ENCODE measurements around the gene SUPT6H.

Gene SUPT6H

GRCh38 chr17:28746611-28747050 lies 84.6 kb downstream of the SUPT6H start:
- peak overlapping the region; percentile 96 for H3K27ac ChIP-seq
- TF ChIP-seq CTCF (IDR thresholded peaks at IDR 0.05) (no peak), ZFX (IDR thresholded peaks at IDR 0.05; ENCODE audit: borderline replicate concordance) (no peak)

- H3K27ac ChIP-seq = peak overlapping the region; percentile 96
- no peak for TF ChIP-seq ZFX (IDR thresholded peaks at IDR 0.05; ENCODE audit: borderline replicate concordance)
Observed at GRCh38 chr17:28747051-28747691, 85.2 kb downstream of the SUPT6H start.

DNA sequence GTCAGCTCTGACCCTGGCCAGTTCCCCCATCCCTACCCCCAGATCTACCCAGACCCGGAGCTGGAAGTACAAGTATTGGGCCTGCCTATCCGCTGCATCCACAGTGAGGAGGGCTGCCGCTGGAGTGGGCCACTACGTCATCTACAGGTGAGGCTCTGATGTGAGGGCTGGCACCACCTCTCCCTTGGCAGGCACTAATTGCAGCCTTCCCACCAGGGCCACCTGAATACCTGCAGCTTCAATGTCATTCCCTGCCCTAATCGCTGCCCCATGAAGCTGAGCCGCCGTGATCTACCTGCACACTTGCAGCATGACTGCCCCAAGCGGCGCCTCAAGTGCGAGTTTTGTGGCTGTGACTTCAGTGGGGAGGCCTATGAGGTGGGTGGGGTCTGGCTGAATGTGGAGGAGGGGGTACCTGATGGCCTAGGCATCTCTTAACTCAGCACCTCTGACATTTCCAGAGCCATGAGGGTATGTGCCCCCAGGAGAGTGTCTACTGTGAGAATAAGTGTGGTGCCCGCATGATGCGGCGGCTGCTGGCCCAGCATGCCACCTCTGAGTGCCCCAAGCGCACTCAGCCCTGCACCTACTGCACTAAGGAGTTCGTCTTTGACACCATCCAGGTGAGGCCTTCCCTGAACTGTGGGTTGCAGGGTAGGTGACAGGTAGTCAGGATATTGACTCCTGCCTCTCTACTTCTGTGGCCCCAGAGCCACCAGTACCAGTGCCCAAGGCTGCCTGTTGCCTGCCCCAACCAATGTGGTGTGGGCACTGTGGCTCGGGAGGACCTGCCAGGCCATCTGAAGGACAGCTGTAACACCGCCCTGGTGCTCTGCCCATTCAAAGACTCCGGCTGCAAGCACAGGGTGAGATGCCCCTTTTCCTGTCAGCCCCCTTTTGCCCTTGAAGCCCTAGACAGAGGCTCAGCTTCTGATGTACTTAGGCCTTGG lies 86.1 kb downstream of the SUPT6H start:
- peak overlapping the region; percentile 96 for H3K27ac ChIP-seq
- TF ChIP-seq ZFX (IDR thresholded peaks at IDR 0.05; ENCODE audit: borderline replicate concordance) (no peak), CTCF (IDR thresholded peaks at IDR 0.05) (no peak)

DNA sequence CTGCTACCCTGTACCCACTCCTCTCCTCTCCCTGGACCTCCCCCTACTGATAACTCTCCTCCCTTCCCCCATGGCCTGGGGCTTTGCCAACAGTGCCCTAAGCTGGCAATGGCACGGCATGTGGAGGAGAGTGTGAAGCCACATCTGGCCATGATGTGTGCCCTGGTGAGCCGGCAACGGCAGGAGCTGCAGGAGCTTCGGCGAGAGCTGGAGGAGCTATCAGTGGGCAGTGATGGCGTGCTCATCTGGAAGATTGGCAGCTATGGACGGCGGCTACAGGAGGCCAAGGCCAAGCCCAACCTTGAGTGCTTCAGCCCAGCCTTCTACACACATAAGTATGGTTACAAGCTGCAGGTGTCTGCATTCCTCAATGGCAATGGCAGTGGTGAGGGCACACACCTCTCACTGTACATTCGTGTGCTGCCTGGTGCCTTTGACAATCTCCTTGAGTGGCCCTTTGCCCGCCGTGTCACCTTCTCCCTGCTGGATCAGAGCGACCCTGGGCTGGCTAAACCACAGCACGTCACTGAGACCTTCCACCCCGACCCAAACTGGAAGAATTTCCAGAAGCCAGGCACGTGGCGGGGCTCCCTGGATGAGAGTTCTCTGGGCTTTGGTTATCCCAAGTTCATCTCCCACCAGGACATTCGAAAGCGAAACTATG lies 87.0 kb downstream of the SUPT6H start:
- TF ChIP-seq ZFX (IDR thresholded peaks at IDR 0.05; ENCODE audit: borderline replicate concordance) (no peak), CTCF (IDR thresholded peaks at IDR 0.05) (no peak)
- peak overlapping the region; percentile 96 for H3K27ac ChIP-seq

DNA sequence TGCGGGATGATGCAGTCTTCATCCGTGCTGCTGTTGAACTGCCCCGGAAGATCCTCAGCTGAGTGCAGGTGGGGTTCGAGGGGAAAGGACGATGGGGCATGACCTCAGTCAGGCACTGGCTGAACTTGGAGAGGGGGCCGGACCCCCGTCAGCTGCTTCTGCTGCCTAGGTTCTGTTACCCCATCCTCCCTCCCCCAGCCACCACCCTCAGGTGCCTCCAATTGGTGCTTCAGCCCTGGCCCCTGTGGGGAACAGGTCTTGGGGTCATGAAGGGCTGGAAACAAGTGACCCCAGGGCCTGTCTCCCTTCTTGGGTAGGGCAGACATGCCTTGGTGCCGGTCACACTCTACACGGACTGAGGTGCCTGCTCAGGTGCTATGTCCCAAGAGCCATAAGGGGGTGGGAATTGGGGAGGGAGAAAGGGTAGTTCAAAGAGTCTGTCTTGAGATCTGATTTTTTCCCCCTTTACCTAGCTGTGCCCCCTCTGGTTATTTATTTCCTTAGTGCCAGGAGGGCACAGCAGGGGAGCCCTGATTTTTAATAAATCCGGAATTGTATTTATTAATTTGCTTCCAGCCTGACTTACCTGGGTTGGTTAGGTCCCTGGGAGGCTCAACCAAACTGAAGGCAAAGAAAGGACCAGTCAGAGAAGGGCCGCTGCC lies 87.6 kb downstream of the SUPT6H start:
- H3K27ac ChIP-seq = peak overlapping the region; percentile 96
- TF ChIP-seq ZFX (IDR thresholded peaks at IDR 0.05; ENCODE audit: borderline replicate concordance) (no peak), CTCF (IDR thresholded peaks at IDR 0.05) (no peak)

GRCh38 chr17:28750178-28751047 lies 88.4 kb downstream of the SUPT6H start:
- TF ChIP-seq ZFX (IDR thresholded peaks at IDR 0.05; ENCODE audit: borderline replicate concordance) = no peak
- peak; percentile 99 for TF ChIP-seq CTCF (IDR thresholded peaks at IDR 0.05)
- peak overlapping the region; percentile 96 for H3K27ac ChIP-seq

Measured in 22Rv1 (cell line).